Measurements from ENCODE around the gene MICU1. TPM values are rescaled to one million over a fixed set of nuclear protein-coding genes. Genes with fewer than 3 reads are reported as not detected.

The MICU1 gene
- total and polyA plus RNA-seq, 10 of the 15 experiments (the other 5 are each of a cell fraction or from before 2014, with no cell fraction given), result 18.2 to 36.4 (median 22.2) TPM

DNA sequence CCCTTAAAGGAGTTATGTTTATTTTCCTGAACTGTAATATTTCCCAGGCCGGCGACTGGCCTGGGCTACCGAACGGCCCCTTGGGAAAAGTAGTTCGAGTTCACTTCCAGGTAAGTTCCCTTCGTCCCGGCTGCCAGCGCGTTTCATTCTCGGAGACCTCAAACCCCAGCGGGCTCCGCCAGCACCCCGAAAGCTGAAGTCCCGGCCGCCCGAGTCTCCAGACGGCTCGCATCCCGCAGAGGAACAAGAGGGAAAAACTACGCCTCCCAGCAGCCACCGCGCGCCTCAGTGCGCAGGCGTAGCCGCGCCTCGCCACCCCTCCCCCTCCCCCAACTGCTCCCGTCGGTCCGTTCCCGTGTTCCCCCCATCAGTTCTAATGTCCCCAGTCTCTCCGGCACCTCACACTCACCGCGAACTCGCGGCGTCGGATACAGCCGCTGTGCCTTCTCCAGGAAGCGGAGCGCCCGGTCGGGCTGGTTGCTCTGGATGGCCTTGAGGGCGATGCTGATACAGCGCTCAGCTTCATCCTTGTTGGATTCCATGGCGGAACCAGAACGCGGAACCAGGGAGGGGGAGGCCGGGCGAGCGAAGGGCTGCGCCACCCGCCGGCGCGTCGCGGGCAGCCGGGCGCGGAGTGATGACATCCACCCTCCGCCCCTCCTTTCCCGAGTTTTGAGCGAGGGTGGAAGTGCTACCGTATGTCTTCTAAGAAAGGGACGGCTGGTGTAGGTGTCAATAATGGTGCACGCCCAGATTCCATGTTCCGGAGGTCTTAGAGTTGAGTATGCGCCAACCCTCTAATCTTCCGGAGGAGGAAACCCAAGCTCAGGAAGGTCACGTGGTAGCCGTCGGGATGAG is 271.3 kb downstream of the MICU1 start, which contains the start of gene DNAJB12 (continued):
- TF ChIP-seq SKIL (IDR thresholded peaks at IDR 0.05; ENCODE audit: low read depth, poor library complexity, severe bottlenecking) (peak; percentile 46), PML (IDR thresholded peaks at IDR 0.05; ENCODE audit: low read length) (peak; percentile 96), SPI1 (IDR thresholded peaks at IDR 0.05; ENCODE audit: borderline replicate concordance, insufficient read depth, low read depth, low read length) (no peak), CBFB (IDR thresholded peaks at IDR 0.05; ENCODE audit: low read depth) (peak; percentile 72; the same call in 1 of the 2 replicates), ESRRA (IDR thresholded peaks at IDR 0.05; ENCODE audit: low read length) (no peak; the same call in 1 of the 2 replicates), USF1 (IDR thresholded peaks at IDR 0.05; ENCODE audit: borderline replicate concordance, extremely low read length, insufficient read depth, low read depth, low read length) (peak; percentile 50), BACH1 (IDR thresholded peaks at IDR 0.05; ENCODE audit: borderline replicate concordance) (no peak), BRCA1 (IDR thresholded peaks at IDR 0.05; ENCODE audit: low read depth, low read length) (peak; percentile 26; the same call in 1 of the 2 replicates), TARDBP (IDR thresholded peaks at IDR 0.05; ENCODE audit: borderline replicate concordance) (peak; percentile 69; the same call in 1 of the 2 replicates), NR2F1 (conservative IDR thresholded peaks at IDR 0.05) (no peak), CREM (IDR thresholded peaks at IDR 0.05; ENCODE audit: low read depth) (peak; percentile 99), SMC3 (IDR thresholded peaks at IDR 0.05; ENCODE audit: borderline replicate concordance, low read length) (no peak), MYB (IDR thresholded peaks at IDR 0.05; ENCODE audit: borderline replicate concordance, low read depth, low read length) (no peak), SMARCA5 (IDR thresholded peaks at IDR 0.05) (peak; percentile 92; the same call in 1 of the 2 replicates), ZNF217 (IDR thresholded peaks at IDR 0.05) (no peak), POLR2AphosphoS2 (IDR thresholded peaks at IDR 0.05; ENCODE audit: low read depth, low read length) (peak; percentile 59; the same call in 1 of the 2 replicates), WRNIP1 (IDR thresholded peaks at IDR 0.05; ENCODE audit: borderline replicate concordance, low read depth, low read length) (no peak), MEF2B (IDR thresholded peaks at IDR 0.05; ENCODE audit: partially characterized antibody, poor library complexity, severe bottlenecking) (peak; percentile 37), JUND (IDR thresholded peaks at IDR 0.05; ENCODE audit: low read depth, low read length) (0 out of 2 replicates have a peak, but pooled peaks have one; percentile 35), ZNF24 (IDR thresholded peaks at IDR 0.05) (peak; percentile 73), BCLAF1 (IDR thresholded peaks at IDR 0.05) (no peak), POLR2A (IDR thresholded peaks at IDR 0.05; ENCODE audit: low read depth, low read length) (peak; percentile 95)

Data from GM12878 (cell line).